Measurements from ENCODE around the gene ZNF496.

Gene ZNF496

GRCh38 chr1:247317702-247318101 is 14.0 kb downstream of the ZNF496 start:
- no peak overlapping the region for H3K4me3 ChIP-seq (ENCODE audit: low read depth, low read length)
- in situ Hi-C loops (cut with HindIII; ENCODE audit: low sequenced_read_pairs): no loop called here
- DNase-seq (ENCODE audit: low read depth): no peak
- no peak for TF ChIP-seq CTCF (IDR thresholded peaks at IDR 0.05; ENCODE audit: low read depth, low read length, missing control alignments)

GRCh38 chr1:247316590-247317197 is 15.0 kb downstream of the ZNF496 start:
- in situ Hi-C loops (cut with HindIII; ENCODE audit: low sequenced_read_pairs): no loop called here
- no peak overlapping the region for H3K4me3 ChIP-seq (ENCODE audit: low read depth, low read length)
- no peak for DNase-seq (ENCODE audit: low read depth)
- TF ChIP-seq CTCF (IDR thresholded peaks at IDR 0.05; ENCODE audit: low read depth, low read length, missing control alignments): no peak

GRCh38 chr1:247304031-247304430 is 27.6 kb downstream of the ZNF496 start:
- H3K4me3 ChIP-seq (ENCODE audit: low read depth, low read length): no peak overlapping the region
- TF ChIP-seq CTCF (IDR thresholded peaks at IDR 0.05; ENCODE audit: low read depth, low read length, missing control alignments): no peak
- DNase-seq (ENCODE audit: low read depth): no peak
- in situ Hi-C loops (cut with HindIII; ENCODE audit: low sequenced_read_pairs): no loop called here

GRCh38 chr1:247303216-247303615 is 28.5 kb downstream of the ZNF496 start:
- TF ChIP-seq CTCF (IDR thresholded peaks at IDR 0.05; ENCODE audit: low read depth, low read length, missing control alignments): no peak

GRCh38 chr1:247301176-247301540 is 30.5 kb downstream of the ZNF496 start:
- in situ Hi-C loops (cut with HindIII; ENCODE audit: low sequenced_read_pairs): no loop called here
- no peak overlapping the region for H3K4me3 ChIP-seq (ENCODE audit: low read depth, low read length)
- no peak for DNase-seq (ENCODE audit: low read depth)
- no peak for TF ChIP-seq CTCF (IDR thresholded peaks at IDR 0.05; ENCODE audit: low read depth, low read length, missing control alignments)

More at GRCh38 chr1:247303216-247303615, 28.5 kb downstream of the ZNF496 start:
- H3K4me3 ChIP-seq (ENCODE audit: low read depth, low read length): no peak overlapping the region
- DNase-seq (ENCODE audit: low read depth): no peak
- in situ Hi-C loops (cut with HindIII; ENCODE audit: low sequenced_read_pairs): no loop called here

- in situ Hi-C loops (cut with HindIII; ENCODE audit: low sequenced_read_pairs): no loop called here
- no peak for TF ChIP-seq CTCF (IDR thresholded peaks at IDR 0.05; ENCODE audit: low read depth, low read length, missing control alignments)
- no peak overlapping the region for H3K4me3 ChIP-seq (ENCODE audit: low read depth, low read length)
- no peak for DNase-seq (ENCODE audit: low read depth)
Observed at GRCh38 chr1:247300491-247301175, 31.0 kb downstream of the ZNF496 start.

All from astrocyte of the cerebellum (primary cell).